CD4-positive, alpha-beta T cell treated with Interleukin-10 for 1 hour (primary cell): ENCODE measurements around the gene TBC1D5.
"Not testable (repeated sequence)": the region's sequence is repeated elsewhere in the genome, so short reads cannot be mapped to it uniquely, and the experiment has no call there.

Experiments used
- DNase-seq: peaks from one replicate; pipeline ENCODE4 v3.0.0-alpha.2; 2020

TBC1D5 gene

GRCh38 chr3:17532446-17532845 is 210.0 kb downstream of the TBC1D5 start:
- DNase-seq, result not testable (repeated sequence)

GRCh38 chr3:17529677-17530076 is 212.8 kb downstream of the TBC1D5 start:
- no peak for DNase-seq

- no peak for DNase-seq
Observed at GRCh38 chr3:17518189-17519059, 224.0 kb downstream of the TBC1D5 start.

- DNase-seq, result no peak
Observed at GRCh38 chr3:17515445-17516234, 226.8 kb downstream of the TBC1D5 start.

- no peak for DNase-seq
Observed at GRCh38 chr3:17514597-17514996, 227.8 kb downstream of the TBC1D5 start.

- no peak for DNase-seq
Observed at GRCh38 chr3:17510265-17510664, 232.2 kb downstream of the TBC1D5 start.

GRCh38 chr3:17508180-17508752 is 234.2 kb downstream of the TBC1D5 start:
- no peak for DNase-seq

- DNase-seq, result no peak
Observed at GRCh38 chr3:17507480-17507879, 235.0 kb downstream of the TBC1D5 start.

- no peak for DNase-seq
Observed at GRCh38 chr3:17505856-17506255, 236.6 kb downstream of the TBC1D5 start.

GRCh38 chr3:17501745-17502144 is 240.7 kb downstream of the TBC1D5 start:
- no peak for DNase-seq

GRCh38 chr3:17500618-17501017 is 241.8 kb downstream of the TBC1D5 start:
- no peak for DNase-seq

- no peak for DNase-seq
Observed at GRCh38 chr3:17494117-17494809, 248.2 kb downstream of the TBC1D5 start.

- DNase-seq, result no peak
Observed at GRCh38 chr3:17491601-17492000, 250.8 kb downstream of the TBC1D5 start.

- not testable (repeated sequence) for DNase-seq
Observed at GRCh38 chr3:17491190-17491589, 251.2 kb downstream of the TBC1D5 start.

- DNase-seq, result no peak
Observed at GRCh38 chr3:17489139-17489538, 253.3 kb downstream of the TBC1D5 start.

GRCh38 chr3:17481116-17481515 is 261.3 kb downstream of the TBC1D5 start:
- DNase-seq, result no peak

GRCh38 chr3:17479681-17480405 is 262.6 kb downstream of the TBC1D5 start:
- DNase-seq, result no peak

- DNase-seq, result no peak
Observed at GRCh38 chr3:17478673-17479072, 263.8 kb downstream of the TBC1D5 start.

- DNase-seq, result no peak
Observed at GRCh38 chr3:17473761-17474160, 268.7 kb downstream of the TBC1D5 start.

GRCh38 chr3:17469954-17470353 is 272.5 kb downstream of the TBC1D5 start:
- DNase-seq, result no peak

GRCh38 chr3:17469520-17469919 is 272.9 kb downstream of the TBC1D5 start:
- DNase-seq, result no peak

- DNase-seq, result no peak
Observed at GRCh38 chr3:17466028-17466427, 276.4 kb downstream of the TBC1D5 start.
